ENCODE data around the gene PAWR.
"Not testable (repeated sequence)": the region's sequence is repeated elsewhere in the genome, so short reads cannot be mapped to it uniquely, and the experiment has no call there.

Gene PAWR

DNA sequence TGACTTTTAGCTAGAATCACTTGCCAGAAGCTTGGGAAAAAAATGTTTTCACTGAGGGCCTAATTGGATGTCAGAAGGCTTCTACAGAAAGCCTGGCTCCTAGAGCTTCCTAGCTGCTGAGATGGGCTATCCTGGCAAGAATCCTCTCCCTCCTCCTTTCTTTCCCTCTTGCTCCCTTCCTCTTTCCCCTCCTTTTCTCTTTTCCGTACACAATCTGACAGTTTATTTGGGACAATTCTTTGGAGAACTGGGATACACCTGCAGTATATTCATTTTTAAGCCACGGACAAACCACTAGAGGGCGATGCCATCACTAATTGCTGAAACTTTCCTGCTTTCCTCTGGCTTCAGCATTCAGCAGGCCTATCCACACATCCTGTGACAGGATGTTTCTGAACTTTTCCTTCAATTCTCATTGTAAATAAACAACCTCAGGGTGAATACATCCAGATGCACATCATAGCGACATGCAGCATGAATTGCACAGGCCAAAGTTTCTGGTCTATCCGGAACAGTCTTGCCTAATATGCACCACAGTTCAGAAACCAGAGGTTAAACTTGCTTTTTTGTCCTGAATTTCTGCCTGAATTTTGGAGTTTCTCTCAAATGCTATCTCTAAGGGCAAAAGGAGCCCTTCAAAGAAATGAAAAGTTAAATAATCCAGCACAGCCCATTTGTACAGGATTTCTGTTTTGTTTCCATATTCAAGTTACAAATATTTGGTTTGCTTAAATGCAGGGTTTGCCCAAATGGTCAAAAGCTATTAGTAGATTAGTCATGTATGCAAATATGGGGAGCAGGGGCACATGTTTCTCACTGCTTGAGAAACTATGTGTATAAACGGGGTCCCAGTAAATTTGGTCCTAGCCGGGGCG is 142.8 kb downstream of the PAWR start:
- DNase-seq = peak in 1 of 5 experiments; percentile 7

- no peak for DNase-seq
Observed at GRCh38 chr12:79547044-79547734, 143.6 kb downstream of the PAWR start.

- no peak for DNase-seq
Observed at GRCh38 chr12:79546466-79547043, 144.2 kb downstream of the PAWR start.

- DNase-seq = not testable (repeated sequence)
Observed at GRCh38 chr12:79544439-79544838, 146.3 kb downstream of the PAWR start.

DNA sequence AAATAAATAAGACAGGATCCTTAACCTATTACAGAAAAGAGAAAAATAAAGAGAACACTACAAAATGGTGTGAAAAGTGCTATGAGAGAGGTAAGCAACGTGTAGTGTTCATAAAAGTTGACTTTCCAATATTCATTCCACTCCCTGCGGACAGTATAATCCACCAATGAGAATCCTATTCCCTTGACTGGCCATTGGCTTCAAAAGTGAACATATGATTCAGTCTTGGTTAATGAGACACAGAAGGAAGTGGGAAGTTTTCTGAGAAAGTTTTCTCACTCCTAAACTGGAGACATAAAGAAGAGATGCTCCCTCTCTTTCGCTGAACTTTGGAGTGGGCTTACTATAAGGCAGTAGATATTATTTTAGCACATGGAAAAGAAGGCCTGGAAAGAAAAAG is 153.1 kb downstream of the PAWR start:
- no peak for DNase-seq

GRCh38 chr12:79535751-79536150 is 155.0 kb downstream of the PAWR start:
- no peak for DNase-seq
